Activated CD8-positive, alpha-beta T cell treated with anti-CD3 and anti-CD28 coated beads for 36 hours (primary cell): Measurements from ENCODE around the gene GYS2. TPM values are rescaled to one million over a fixed set of nuclear protein-coding genes. Genes with fewer than 3 reads are reported as not detected.

ENCODE experiments used
- ATAC-seq: fragments of 200-7000 bp; cut with Tn5 transposase; one replicate; pipeline ENCODE4 v1.10.0; 2021; ENCODE audit warnings: mild to moderate bottlenecking, moderate library complexity
- CTCF ChIA-PET: fragments of 350-600 bp; sonication (Branson Sonifier 250); formaldehyde crosslinking; loops from one replicate; lab custom pipeline; 2021; ENCODE audit warnings: antibody characterized with exemption; lab: Charles Lee
- POLR2A ChIA-PET: fragments of 350-600 bp; sonication (Branson Sonifier 250); formaldehyde crosslinking; loops from one replicate; lab custom pipeline; 2021; ENCODE audit warnings: antibody characterized with exemption; lab: Charles Lee
- DNase-seq: peaks from one replicate; pipeline ENCODE4 v3.0.0-alpha.2; 2020
- H3K27ac Mint-ChIP-seq: one replicate; pipeline ENCODE4 v1.8.0; 2021; ENCODE audit warnings: mild to moderate bottlenecking, mixed read lengths
- H3K27me3 Mint-ChIP-seq: one replicate; pipeline ENCODE4 v1.8.0; 2021; ENCODE audit warnings: mixed read lengths
- H3K36me3 Mint-ChIP-seq: one replicate; pipeline ENCODE4 v1.8.0; 2021; ENCODE audit warnings: low read depth, mixed read lengths
- H3K4me1 Mint-ChIP-seq: one replicate; pipeline ENCODE4 v1.8.0; 2021; ENCODE audit warnings: low read depth, mixed read lengths
- H3K4me3 Mint-ChIP-seq: one replicate; pipeline ENCODE4 v1.8.0; 2021; ENCODE audit warnings: mild to moderate bottlenecking, moderate library complexity, mixed read lengths
- H3K9me3 Mint-ChIP-seq: one replicate; pipeline ENCODE4 v1.8.0; 2021; ENCODE audit warnings: mixed read lengths
- CTCF ChIP-seq: fragments of 200-600 bp; IDR thresholded peaks from one replicate; pipeline ENCODE4 v1.8.0; 2022; ENCODE audit warnings: antibody characterized with exemption, mild to moderate bottlenecking
- intact Hi-C: fragments of 100-400 bp; cut with micrococcal nuclease; formaldehyde crosslinking; loops from one replicate; pipeline ENCODE4 v1.10.0; 2022
- total RNA-seq, 2 experiments: library from RNA; stranded (reverse); gene quantifications; one replicate each; pipeline ENCODE4 v1.2.3, GENCODE V29; 2021

Gene GYS2
- total RNA-seq, 2 experiments from 2014 or later, result not detected

GRCh38 chr12:21568115-21568514 is 36.5 kb downstream of the GYS2 start:
- H3K27ac Mint-ChIP-seq, result no peak overlapping the region
- ChIA-PET CTCF (interaction anchor here (1.2 kb wide), 1 partner anchor 11 kb away, joined by 4 read pairs; no protein-coding TSS in a partner anchor), POLR2A (no interaction called here)
- ATAC-seq, result no peak
- no peaks in the 10 kb centered on the region for H3K4me1 Mint-ChIP-seq
- intact Hi-C loops, result no loop called here
- no peaks in the 10 kb centered on the region for H3K9me3 Mint-ChIP-seq
- DNase-seq, result no peak
- no peak overlapping the region for H3K4me3 Mint-ChIP-seq
- TF ChIP-seq CTCF, result no peak
- H3K36me3 Mint-ChIP-seq, result no peaks in the 10 kb centered on the region
- H3K27me3 Mint-ChIP-seq, result no peaks in the 10 kb centered on the region

- Mint-ChIP-seq H3K27me3 (no peaks in the 10 kb centered on the region), H3K4me3 (no peak overlapping the region), H3K36me3 (no peaks in the 10 kb centered on the region), H3K9me3 (no peaks in the 10 kb centered on the region), H3K27ac (no peak overlapping the region), H3K4me1 (no peaks in the 10 kb centered on the region)
- intact Hi-C loops, result no loop called here
- POLR2A ChIA-PET, result interaction anchor here (0.7 kb wide), 1 partner anchor 59 kb away, joined by 3 read pairs; no protein-coding TSS in a partner anchor
- no peak for TF ChIP-seq CTCF
- CTCF ChIA-PET, result interaction anchor here (1.8 kb wide), 1 partner anchor 9 kb away, joined by 4 read pairs; no protein-coding TSS in a partner anchor
- DNase-seq (no peak), ATAC-seq (no peak)
Measured at GRCh38 chr12:21566907-21567394, 37.7 kb downstream of the GYS2 start.

GRCh38 chr12:21566223-21566906 is 38.3 kb downstream of the GYS2 start:
- Mint-ChIP-seq H3K9me3 (no peaks in the 10 kb centered on the region), H3K27me3 (no peaks in the 10 kb centered on the region), H3K27ac (no peak overlapping the region), H3K4me3 (no peak overlapping the region), H3K36me3 (no peaks in the 10 kb centered on the region), H3K4me1 (no peaks in the 10 kb centered on the region)
- intact Hi-C loops, result no loop called here
- ATAC-seq, result no peak
- ChIA-PET CTCF (interaction anchor here (0.7 to 1.8 kb wide), 2 partner anchors 10 kb away, joined by 3 to 4 read pairs; no protein-coding TSS in a partner anchor), POLR2A (interaction anchor here (0.7 kb wide), 1 partner anchor 58 kb away, joined by 3 read pairs; no protein-coding TSS in a partner anchor)
- DNase-seq, result no peak
- TF ChIP-seq CTCF, result no peak

- no peak overlapping the region for H3K4me3 Mint-ChIP-seq
- H3K4me1 Mint-ChIP-seq, result peaks cover 11% of the 10 kb centered on the region
- DNase-seq, result no peak
- no peak for TF ChIP-seq CTCF
- no peaks in the 10 kb centered on the region for H3K27me3 Mint-ChIP-seq
- no peaks in the 10 kb centered on the region for H3K36me3 Mint-ChIP-seq
- POLR2A ChIA-PET, result no interaction called here
- no peak for ATAC-seq
- intact Hi-C loops, result no loop called here
- CTCF ChIA-PET, result no interaction called here
- H3K27ac Mint-ChIP-seq, result no peak overlapping the region
- no peaks in the 10 kb centered on the region for H3K9me3 Mint-ChIP-seq
Measured at GRCh38 chr12:21562859-21563258, 41.8 kb downstream of the GYS2 start.

GRCh38 chr12:21561158-21561557 is 43.5 kb downstream of the GYS2 start:
- Mint-ChIP-seq H3K4me3 (no peak overlapping the region), H3K9me3 (no peaks in the 10 kb centered on the region), H3K36me3 (no peaks in the 10 kb centered on the region), H3K27ac (no peak overlapping the region), H3K27me3 (no peaks in the 10 kb centered on the region), H3K4me1 (peaks cover 11% of the 10 kb centered on the region)
- TF ChIP-seq CTCF, result no peak
- ATAC-seq (peak; percentile 56), DNase-seq (no peak)
- CTCF ChIA-PET, result interaction anchor here (1.0 kb wide), 1 partner anchor 8 kb away, joined by 3 read pairs; no protein-coding TSS in a partner anchor
- POLR2A ChIA-PET, result no interaction called here
- intact Hi-C loops, result no loop called here
